OCI-LY1 (cell line): Measurements from ENCODE around the gene ILRUN.

Experiments
- H2AFZ ChIP-seq: fragments of 200-600 bp; sonication (generic), shearing (Covaris generic); 2 replicates; pipeline ENCODE4 v1.6.0; 2014; ENCODE audit warnings: antibody characterized with exemption, mild to moderate bottlenecking, low read length
- H3F3A ChIP-seq: fragments of 200-600 bp; sonication (generic), shearing (Covaris generic); 2 replicates; pipeline ENCODE4 v1.6.0; 2014; ENCODE audit warnings: mild to moderate bottlenecking, antibody characterized with exemption, low read length, moderate library complexity; ENCODE audit not compliant: insufficient read depth
- H3K27ac ChIP-seq: fragments of 200-600 bp; sonication (generic); 2 replicates; pipeline ENCODE4 v1.5.1; 2014; ENCODE audit warnings: low read length, mixed run types, mild to moderate bottlenecking, low read depth; ENCODE audit not compliant: poor library complexity, severe bottlenecking
- H3K27me3 ChIP-seq: fragments of 200-600 bp; sonication (generic); 2 replicates; pipeline ENCODE4 v1.6.0; 2014; ENCODE audit warnings: antibody characterized with exemption, mild to moderate bottlenecking, low read length, moderate library complexity; ENCODE audit not compliant: insufficient read depth
- H3K36me3 ChIP-seq: fragments of 200-600 bp; sonication (generic); 2 replicates; pipeline ENCODE4 v1.6.1; 2014; ENCODE audit warnings: mild to moderate bottlenecking, antibody characterized with exemption, low read length, moderate library complexity, mixed read lengths; ENCODE audit not compliant: insufficient read depth
- H3K4me1 ChIP-seq: fragments of 200-600 bp; sonication (generic); 2 replicates; pipeline ENCODE4 v1.5.1; 2014; ENCODE audit warnings: mild to moderate bottlenecking, low read length, moderate library complexity; ENCODE audit not compliant: insufficient read depth, severe bottlenecking
- H3K4me2 ChIP-seq: fragments of 200-600 bp; sonication (generic), shearing (Covaris generic); 2 replicates; pipeline ENCODE4 v1.6.1; 2014; ENCODE audit warnings: low read length
- H3K4me3 ChIP-seq: fragments of 200-600 bp; sonication (generic); 2 replicates; pipeline ENCODE4 v1.5.1; 2014; ENCODE audit warnings: low read length, low read depth, mild to moderate bottlenecking, mixed read lengths; ENCODE audit not compliant: poor library complexity, severe bottlenecking
- H3K79me2 ChIP-seq: fragments of 200-600 bp; shearing (Covaris generic); 2 replicates; pipeline ENCODE4 v1.6.1; 2016; ENCODE audit warnings: mixed run types, low read length, mixed read lengths; ENCODE audit not compliant: insufficient read depth
- H3K9ac ChIP-seq: fragments of 200-600 bp; sonication (generic), shearing (Covaris generic); 2 replicates; pipeline ENCODE4 v1.6.1; 2014; ENCODE audit warnings: mild to moderate bottlenecking, low read length, mixed read lengths
- H3K9me2 ChIP-seq: fragments of 200-600 bp; sonication (generic), shearing (Covaris generic); 2 replicates; pipeline ENCODE4 v1.6.1; 2014; ENCODE audit warnings: low read depth, mild to moderate bottlenecking, low read length, mixed read lengths
- H3K9me3 ChIP-seq: fragments of 200-600 bp; shearing (Covaris generic); 2 replicates; pipeline ENCODE4 v1.6.1; 2014; ENCODE audit warnings: low read length, mixed read lengths
- H4K20me1 ChIP-seq: fragments of 200-600 bp; sonication (generic), shearing (Covaris generic); 2 replicates; pipeline ENCODE4 v1.6.0; 2016; ENCODE audit warnings: mild to moderate bottlenecking, low read length; ENCODE audit not compliant: insufficient read depth
- CTCF ChIP-seq: fragments of 200-600 bp; sonication (generic), shearing (Covaris generic); IDR thresholded peaks from 2 replicates; pipeline ENCODE4 v1.5.1; 2017; ENCODE audit warnings: mild to moderate bottlenecking, antibody characterized with exemption, low read length, moderate library complexity, mixed read lengths
- EZH2 ChIP-seq: fragments of 200-600 bp; sonication (generic), shearing (Covaris generic); IDR thresholded peaks from 2 replicates; pipeline ENCODE4 v1.8.0; 2017; ENCODE audit warnings: borderline replicate concordance, mixed run types, mild to moderate bottlenecking, antibody characterized with exemption, low read length, moderate library complexity, mixed read lengths

The ILRUN gene

DNA sequence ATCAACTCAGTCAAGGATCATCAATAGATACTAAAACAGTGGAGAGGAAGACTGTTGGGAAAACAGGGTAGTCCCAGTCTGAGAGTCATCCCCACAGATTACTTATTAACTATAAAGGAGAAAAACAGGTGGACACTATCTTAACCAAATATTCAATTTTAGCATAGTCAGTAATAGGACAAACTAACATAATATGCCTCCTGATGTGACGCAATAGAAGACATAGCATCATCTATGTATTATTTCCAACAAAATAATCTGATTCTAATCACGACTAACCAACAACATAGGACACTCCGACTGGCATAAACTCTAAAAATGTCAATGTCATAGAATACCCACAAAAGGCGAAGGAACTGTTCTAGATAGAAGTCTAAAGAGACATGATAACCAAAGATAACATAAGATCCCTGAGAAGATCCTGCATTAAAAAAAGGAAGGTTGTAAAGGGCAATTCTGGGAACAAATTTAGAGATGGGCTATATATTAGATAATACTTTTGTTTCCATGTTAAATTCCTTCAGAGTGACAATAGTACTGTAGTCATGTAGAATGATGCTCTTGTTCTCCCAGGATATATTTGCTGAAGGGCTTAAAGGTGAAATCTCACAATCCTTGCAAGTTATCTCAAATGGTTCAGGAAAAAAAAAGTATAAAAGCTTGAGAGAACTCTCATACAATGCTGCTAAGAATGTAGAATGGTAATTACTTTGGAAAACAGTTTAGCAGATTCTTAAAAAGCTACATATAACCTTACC is 28.9 kb downstream of the ILRUN start:
- no peak for TF ChIP-seq CTCF
- TF ChIP-seq EZH2: no peak
- no peak overlapping the region for H3K4me2 ChIP-seq
- H3F3A ChIP-seq: peaks cover 5% of the 10 kb centered on the region; the same call in 1 of the 2 replicates
- H3K27me3 ChIP-seq: no peaks in the 10 kb centered on the region
- no peaks in the 10 kb centered on the region for H3K9me2 ChIP-seq
- H3K27ac ChIP-seq: peak overlapping the region; percentile 33
- H3K4me3 ChIP-seq: no peak overlapping the region
- H3K36me3 ChIP-seq: peaks cover 28% of the 10 kb centered on the region
- H4K20me1 ChIP-seq: no peaks in the 10 kb centered on the region
- peaks cover 68% of the 10 kb centered on the region for H3K4me1 ChIP-seq
- H3K9ac ChIP-seq: no peak overlapping the region
- no peaks in the 10 kb centered on the region for H3K9me3 ChIP-seq
- peaks cover 88% of the 10 kb centered on the region for H3K79me2 ChIP-seq
- no peak overlapping the region for H2AFZ ChIP-seq

- Histone ChIP-seq H3K4me3 (no peak overlapping the region), H3K4me2 (peak overlapping the region; percentile 4; the same call in 1 of the 2 replicates), H3K9ac (peak overlapping the region; percentile 19; the same call in 1 of the 2 replicates), H3K4me1 (peaks cover 66% of the 10 kb centered on the region), H3K27ac (peak overlapping the region; percentile 59), H3K27me3 (no peaks in the 10 kb centered on the region), H3K79me2 (peaks cover 86% of the 10 kb centered on the region), H3K9me3 (no peaks in the 10 kb centered on the region), H2AFZ (no peak overlapping the region), H4K20me1 (no peaks in the 10 kb centered on the region), H3K9me2 (no peaks in the 10 kb centered on the region), H3K36me3 (peaks cover 17% of the 10 kb centered on the region), H3F3A (no peaks in the 10 kb centered on the region)
- no peak for TF ChIP-seq CTCF
- no peak for TF ChIP-seq EZH2
Observed at GRCh38 chr6:34665019-34665418, 31.5 kb downstream of the ILRUN start.

DNA sequence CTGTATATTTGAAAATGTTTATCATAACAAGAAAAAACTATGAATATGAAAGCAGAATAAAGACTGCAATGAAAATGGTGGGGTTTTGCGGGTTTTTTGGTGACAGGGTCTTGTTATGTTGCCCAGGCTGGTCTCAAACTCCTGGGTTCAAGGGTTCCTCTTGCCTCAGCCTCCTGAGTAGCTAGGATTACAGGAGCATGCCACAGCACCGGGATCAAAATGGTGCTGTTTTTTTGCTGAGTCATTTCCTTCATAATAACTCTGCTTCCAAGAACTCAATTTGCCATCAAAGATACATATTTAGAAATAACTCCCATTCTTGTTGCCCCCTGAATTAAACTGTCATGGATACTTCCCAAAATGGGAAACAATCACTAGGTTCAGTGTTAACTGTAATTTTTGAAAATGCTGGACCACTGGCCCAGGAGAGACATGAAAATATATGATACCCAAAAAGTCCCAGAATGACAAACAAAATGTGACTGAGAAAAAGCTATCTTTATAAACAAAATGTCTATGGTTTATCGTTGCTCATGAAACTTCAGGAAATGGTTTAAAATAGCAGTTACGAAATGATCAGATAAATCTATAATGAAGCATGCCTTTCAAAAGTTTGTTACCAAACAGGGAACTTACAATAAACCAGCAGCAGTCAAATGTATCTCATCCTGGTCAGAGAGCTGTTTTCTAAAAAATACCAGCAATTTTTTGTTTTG is 32.2 kb downstream of the ILRUN start:
- Histone ChIP-seq H3F3A (no peaks in the 10 kb centered on the region), H3K9ac (peak overlapping the region; percentile 19; the same call in 1 of the 2 replicates), H3K27ac (peak overlapping the region; percentile 59), H3K4me1 (peaks cover 72% of the 10 kb centered on the region), H3K4me3 (no peak overlapping the region), H3K4me2 (peak overlapping the region; percentile 4; the same call in 1 of the 2 replicates), H3K79me2 (peaks cover 85% of the 10 kb centered on the region), H4K20me1 (no peaks in the 10 kb centered on the region), H3K27me3 (no peaks in the 10 kb centered on the region), H3K9me3 (no peaks in the 10 kb centered on the region), H3K9me2 (no peaks in the 10 kb centered on the region), H3K36me3 (peaks cover 11% of the 10 kb centered on the region), H2AFZ (no peak overlapping the region)
- TF ChIP-seq CTCF: no peak
- no peak for TF ChIP-seq EZH2
